NCI-H446 treated with DMSO at 0.1 percent for 48 hours (cell line): ENCODE results near the gene IPO11.
"Not testable (repeated sequence)": the region's sequence is repeated elsewhere in the genome, so short reads cannot be mapped to it uniquely, and the experiment has no call there.

ENCODE experiments used
- DNase-seq: peaks from one replicate; lab custom pipeline; 2025; lab: John Stamatoyannopoulos, UW

Gene IPO11

DNA sequence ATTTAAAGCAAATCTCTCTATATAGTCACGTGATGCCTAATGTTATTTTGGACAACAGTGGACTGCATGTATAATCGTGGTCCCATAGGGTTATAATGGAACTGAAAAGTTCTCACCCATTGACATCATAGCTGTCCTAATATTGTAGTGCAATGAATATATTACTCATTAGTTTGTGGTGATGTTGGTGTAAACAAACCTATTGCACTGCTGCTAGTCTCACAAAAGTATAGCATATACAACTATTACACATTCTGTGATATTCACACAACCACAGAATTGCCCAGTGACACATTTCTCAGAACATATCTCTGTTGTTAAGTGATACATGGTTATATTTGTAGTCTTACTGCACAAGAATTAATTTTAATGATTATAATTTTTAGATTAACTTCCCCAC, 37.7 kb downstream of the IPO11 start:
- no peak for DNase-seq

DNA sequence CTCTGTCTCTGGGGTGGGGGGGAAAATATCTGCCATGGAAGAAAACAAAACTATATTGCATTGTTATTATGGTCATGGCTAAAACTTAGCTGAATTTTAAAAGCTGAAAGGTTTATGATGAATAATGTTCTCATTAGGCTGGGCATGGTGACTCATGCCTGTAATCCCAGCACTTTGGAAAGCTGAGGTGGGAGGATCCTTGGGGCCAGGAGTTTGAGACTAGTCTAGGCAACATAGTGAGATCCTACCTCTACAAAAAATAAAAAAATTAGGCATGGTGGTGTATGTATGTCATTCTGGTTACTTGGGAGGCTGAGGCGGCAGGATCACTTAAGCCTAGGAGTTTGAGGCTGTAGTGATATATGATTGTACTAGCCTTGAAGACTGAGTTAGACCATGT, 44.5 kb downstream of the IPO11 start:
- no peak for DNase-seq

DNA sequence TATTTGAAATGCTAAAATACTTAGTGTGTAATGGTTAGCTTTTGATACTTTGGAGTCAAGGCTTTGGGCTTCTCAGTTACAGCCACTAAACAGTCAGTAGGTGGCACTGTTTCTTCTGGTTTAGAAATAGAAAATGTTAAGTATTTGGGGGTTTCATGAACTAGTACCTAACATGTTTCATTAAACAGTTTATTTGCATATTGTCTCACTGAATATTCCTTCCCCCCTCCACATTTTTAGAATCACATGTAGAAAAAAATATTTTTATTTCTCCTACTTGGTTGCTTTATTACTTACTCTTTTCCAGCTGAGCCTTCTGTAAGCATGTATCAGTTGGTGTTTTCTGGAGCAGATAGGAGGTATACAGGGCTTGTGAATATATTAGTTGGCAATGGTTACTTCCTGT, 48.0 kb downstream of the IPO11 start:
- peak; percentile 15 for DNase-seq

- DNase-seq, result no peak
Observed at GRCh38 chr5:62461561-62461960, 49.0 kb downstream of the IPO11 start.

DNA sequence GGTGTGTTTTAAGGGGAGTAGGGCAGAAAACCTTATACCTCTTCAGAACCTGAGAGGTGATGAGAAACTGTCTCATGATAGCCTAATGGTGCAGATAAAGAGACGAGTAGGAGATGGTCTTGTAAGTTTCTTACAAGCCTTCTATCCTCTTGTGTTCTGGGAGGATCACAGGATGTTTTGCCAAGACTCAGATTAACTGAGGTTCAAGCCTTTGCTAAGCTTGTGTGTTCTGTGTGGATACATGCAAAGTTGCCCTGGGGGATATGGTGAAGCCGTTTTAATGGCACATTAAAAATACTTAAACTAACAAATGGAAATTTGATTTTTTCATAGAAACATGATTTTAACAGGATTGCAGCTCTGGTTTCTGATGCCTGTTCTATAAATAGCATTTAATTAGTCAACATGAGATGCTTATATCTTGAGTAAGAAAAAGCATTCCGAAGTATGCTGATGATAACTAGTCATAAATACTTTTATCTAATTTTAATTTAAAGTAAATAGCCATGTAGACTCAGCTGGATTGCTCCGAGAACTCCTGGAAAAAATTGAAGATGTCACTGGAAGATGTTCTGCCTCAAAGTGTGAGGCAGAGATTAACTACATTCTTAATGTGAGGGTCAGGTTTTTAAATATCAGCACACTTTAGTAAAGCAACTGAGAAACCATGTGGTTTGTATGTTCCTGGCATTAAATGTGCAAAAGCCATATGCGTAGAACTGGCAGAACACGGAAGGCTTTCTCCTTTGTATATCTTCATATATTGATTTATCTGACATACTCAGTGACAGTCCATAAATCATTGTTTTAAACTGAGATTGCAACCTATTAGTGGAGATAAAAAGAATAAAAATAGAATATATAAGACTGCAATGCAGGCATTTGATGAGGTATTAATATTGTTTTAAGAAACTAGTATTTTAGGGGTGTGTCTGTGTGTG, 53.7 kb downstream of the IPO11 start:
- no peak for DNase-seq

DNA sequence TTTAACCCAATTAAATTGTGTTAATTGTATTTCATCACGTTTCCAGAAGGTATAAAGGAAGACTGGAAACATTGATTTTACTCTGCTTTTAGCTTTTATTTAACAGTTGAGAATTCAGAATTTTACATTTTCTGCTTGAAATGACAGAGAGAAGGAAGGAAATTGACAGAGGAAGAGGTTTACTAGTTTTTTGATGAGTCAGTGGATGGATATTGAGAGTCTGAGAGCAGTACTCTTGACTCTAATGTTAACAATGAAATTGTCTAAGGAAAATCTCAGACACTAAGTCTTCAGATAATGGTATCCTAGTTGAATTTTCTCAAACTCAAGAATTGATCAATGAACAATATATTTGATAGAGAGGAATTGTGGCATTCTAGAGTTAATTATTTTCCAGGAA, 60.6 kb downstream of the IPO11 start:
- no peak for DNase-seq

DNA sequence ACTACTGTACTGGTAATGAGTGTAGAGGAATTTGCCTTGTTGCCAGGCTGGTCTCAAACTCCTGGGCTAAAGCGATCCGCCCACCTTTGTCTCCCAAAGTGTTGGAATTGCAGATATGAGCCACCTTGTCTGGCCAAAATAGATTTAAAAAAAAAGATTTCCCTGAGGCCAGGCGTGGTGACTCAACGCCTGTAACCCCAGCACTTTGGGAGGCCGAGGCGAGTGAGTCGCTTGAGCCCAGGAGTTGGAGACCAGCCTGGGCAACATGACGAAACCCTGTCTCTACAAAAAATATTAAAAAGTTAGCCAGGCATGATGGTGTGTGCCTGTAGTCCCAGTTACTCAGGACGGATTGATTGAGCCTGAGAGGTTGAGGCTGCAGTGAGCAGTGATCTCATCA, 62.5 kb downstream of the IPO11 start:
- no peak for DNase-seq

- DNase-seq, result no peak
Observed at GRCh38 chr5:62477801-62478200, 65.2 kb downstream of the IPO11 start.

GRCh38 chr5:62483556-62483955, 71.0 kb downstream of the IPO11 start:
- no peak for DNase-seq

GRCh38 chr5:62486672-62487071, 74.1 kb downstream of the IPO11 start:
- DNase-seq, result no peak

DNA sequence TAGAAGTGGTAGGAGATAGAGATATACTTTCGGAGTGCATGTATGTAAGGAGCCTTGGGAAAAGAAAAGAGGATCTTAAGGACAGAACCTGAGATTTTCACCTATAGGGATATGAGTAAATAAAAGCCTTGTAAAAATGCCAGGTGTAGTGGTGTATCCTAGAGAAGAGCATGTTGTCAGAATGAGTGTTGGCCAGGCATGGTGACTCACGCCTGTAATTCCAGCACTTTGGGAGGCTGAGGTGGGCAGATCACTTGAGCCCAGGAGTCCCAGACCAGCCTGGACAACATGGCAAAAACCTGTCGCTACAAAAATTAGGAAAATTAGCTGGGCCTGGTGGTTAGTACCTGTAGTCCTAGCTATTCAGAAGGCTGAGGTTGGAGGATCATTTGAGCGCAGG, 76.0 kb downstream of the IPO11 start:
- DNase-seq, result no peak

- DNase-seq, result no peak
Observed at GRCh38 chr5:62489471-62489870, 76.9 kb downstream of the IPO11 start.

GRCh38 chr5:62494772-62495171, 82.2 kb downstream of the IPO11 start:
- no peak for DNase-seq

DNA sequence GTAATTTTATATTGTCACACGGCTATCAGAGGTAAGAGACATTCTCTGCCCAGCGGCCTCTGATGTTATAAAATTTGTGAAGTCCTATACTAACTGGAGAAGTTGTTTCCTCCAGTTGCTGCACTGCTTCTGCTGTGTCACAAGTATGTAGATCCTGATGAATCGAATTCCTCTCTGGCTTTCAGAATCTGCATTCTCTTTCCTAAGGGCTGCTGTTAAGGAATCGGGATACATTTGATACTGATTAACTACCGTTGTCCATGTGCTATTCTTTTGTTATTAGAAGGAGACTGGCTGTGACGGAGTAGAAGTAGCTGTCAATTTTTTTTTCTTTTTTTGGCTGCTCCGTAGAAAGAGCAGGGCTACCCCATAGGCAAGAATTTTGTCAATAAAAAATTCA, 84.3 kb downstream of the IPO11 start:
- no peak for DNase-seq

DNA sequence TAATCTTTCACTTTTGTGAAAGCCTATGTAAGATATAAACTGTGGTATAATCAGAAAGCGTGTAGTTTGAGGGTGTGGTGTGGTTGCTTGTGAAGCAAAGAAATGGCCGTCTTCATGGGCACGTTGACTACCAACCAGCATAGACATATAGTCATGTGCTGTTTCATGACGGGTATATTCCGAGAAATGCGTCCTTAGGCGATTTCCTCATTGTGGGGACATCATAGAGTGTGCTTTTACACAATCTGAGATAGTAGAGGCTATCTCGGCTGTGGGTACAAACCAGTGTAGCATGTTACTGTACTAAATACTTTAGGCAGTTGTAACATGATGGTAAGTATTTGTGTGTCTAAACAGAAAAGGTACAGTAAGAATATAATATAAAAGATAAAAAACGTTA, 86.4 kb downstream of the IPO11 start:
- DNase-seq, result no peak

- DNase-seq, result no peak
Observed at GRCh38 chr5:62499756-62500155, 87.2 kb downstream of the IPO11 start.

GRCh38 chr5:62502456-62503101, 90.0 kb downstream of the IPO11 start:
- DNase-seq, result no peak

DNA sequence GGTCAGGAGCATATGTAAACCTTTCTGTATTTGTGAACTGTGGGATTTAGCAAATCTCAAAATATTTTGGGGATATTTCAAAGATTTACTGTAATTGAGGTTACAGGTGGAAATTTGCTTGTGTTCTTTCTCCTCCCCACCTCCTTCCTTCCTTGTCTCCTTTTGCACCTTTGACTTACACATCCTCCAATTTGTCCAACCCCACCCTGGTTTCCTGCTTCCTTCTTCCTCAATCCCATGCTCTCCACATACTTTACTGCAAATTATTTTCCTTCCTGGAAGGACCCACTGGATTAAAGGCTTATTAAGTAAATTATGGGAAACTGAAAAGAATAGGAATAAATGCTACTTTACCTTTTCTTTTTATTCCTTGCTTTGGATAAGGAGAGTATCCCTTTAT, 91.6 kb downstream of the IPO11 start:
- no peak for DNase-seq

GRCh38 chr5:62506659-62507460, 94.3 kb downstream of the IPO11 start:
- DNase-seq, result no peak

DNA sequence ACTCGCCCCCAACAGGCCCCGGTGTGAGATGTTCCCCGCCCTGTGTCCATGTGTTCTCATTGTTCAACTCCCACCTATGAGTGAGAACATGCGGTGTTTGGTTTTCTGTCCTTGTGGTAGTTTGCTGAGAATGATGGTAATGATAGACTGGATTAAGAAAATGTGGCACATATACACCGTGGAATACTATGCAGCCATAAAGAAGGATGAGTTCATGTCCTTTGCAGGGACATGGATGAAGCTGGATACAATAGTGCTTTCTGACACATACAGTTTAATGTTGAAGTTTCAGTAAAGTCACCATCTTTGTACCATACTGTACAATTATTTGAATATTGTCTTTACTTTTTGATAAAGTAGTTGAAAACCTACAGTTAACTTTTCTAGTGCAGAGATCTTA, 96.2 kb downstream of the IPO11 start:
- not testable (repeated sequence) for DNase-seq

- no peak for DNase-seq
Observed at GRCh38 chr5:62509806-62510205, 97.2 kb downstream of the IPO11 start.

DNA sequence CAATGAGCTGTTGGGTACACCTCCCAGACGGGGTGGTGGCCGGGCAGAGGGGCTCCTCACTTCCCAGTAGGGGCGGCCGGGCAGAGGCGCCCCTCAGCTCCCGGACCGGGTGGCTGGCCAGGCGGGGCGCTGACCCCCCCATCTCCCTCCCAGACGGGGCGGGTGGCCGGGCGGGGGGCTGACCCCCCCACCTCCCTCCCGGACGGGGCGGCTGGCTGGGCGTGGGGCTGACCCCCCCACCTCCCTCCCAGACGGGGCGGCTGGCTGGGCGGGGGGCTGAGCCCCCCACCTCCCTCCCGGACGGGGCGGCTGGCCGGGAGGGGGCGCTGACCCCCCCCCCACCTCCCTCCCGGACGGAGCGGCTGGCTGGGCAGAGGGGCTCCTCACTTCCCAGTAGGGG, 100.5 kb downstream of the IPO11 start:
- DNase-seq, result not testable (repeated sequence)
